HG02588 (cell line): Measurements from ENCODE around the gene GARNL3.

ENCODE experiments used
- ATAC-seq: cut with Tn5 transposase; IDR thresholded peaks from one replicate; pipeline ENCODE4 v1.9.1; 2021; ENCODE audit warnings: mild to moderate bottlenecking, moderate library complexity; ENCODE audit not compliant: unreplicated experiment

Gene GARNL3

DNA sequence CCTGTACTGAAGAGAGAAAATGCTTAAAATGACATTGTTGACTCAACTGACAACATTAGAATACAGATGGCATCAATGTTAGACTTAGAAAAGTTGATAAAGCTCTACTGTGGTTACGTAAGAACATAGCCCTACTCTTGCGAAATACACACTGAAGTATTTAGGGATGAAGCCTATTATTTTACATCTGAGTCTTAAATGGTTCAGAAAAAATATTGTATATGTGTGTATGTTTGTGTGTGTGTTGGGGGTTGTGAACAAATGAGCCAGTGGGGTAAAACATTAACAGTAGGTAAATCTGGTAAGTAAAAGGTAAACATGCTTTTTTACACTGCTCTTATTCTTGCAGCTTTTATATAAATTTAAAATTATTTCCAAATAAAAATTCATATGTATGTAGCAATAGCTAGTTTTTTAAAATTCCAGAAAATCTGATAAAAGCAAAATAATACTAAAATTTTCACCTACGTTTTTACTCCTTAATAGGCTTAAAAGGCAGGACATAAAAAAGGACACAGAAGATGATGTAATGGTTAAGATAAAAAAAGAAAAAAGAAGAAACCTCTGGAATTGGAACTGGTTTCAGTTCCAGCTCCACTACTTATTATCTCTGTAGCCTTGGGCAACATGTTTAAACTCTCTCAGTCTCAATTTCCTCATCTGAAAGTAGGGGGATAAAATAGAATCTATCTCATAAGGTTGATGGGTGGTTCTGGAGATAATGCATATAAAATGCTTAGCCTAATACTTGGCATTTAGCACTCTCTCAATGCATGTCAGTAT lies 44.3 kb downstream of the GARNL3 start:
- no peak for ATAC-seq

DNA sequence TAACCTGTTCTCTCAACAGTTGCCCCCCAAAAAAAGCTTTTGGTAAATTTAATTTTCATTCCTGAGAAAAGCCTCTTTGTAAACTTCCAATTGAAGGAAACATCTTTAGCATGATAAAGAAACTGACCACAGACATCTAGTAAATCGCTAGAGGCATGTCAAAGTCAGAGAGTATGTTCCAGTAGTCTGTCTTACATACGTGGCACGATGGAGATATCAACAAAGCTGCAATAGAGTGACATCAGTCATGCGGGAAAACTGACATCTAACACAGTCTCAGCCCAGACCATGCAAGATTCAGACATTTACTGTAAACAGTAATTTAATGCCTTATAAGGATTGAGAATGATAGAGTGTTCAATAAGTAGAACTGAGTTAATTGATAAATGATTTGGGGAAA lies 45.1 kb downstream of the GARNL3 start:
- ATAC-seq: no peak

DNA sequence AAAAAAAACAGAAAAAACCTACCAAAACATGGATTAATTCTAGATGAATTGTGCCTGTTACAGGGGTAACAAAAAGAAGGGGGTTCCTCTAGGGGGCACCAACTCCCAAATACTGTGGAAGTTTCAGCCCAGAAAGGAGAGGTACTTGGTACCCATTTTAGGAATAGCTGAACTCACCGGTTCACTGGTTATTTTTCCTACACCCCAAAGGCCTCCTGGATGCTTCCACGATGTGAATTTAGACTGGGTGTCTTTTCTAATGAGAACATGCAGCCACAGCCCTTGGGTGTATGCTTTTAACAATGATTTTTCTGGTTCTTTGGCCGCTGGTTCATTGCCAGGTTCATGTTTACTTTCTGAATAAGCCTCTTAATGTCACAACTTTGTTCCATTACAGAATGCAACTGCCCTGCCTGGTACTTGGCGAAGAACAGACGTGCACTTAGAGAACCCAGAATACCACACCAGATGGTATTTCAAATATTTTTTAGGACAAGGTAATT lies 46.7 kb downstream of the GARNL3 start:
- no peak for ATAC-seq

DNA sequence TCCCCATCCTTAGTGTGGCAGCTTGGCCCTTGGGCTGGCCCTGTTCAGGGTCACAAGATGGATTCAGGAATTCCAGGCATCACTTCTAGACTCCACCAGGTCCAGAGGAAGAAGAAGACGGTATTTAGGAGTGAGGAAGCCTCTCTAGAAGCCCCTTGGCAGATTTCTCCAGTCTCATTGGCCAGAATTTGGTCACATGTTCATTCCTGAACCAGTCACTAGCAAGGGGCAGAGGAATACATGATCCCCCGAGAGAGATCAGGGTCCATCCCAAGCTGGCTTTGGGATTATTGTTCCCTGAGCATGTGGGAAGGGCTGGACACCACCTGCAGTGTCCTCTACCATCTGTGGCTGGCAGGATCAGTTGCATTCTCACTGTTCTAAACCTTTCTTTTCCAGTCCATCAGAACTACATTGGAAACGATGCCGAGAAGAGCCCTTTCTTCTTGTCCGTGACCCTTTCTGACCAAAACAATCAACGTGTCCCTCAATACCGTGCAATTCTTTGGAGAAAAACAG lies 48.5 kb downstream of the GARNL3 start:
- ATAC-seq: no peak

GRCh38 chr9:127314911-127315310 lies 50.3 kb downstream of the GARNL3 start:
- ATAC-seq: no peak

DNA sequence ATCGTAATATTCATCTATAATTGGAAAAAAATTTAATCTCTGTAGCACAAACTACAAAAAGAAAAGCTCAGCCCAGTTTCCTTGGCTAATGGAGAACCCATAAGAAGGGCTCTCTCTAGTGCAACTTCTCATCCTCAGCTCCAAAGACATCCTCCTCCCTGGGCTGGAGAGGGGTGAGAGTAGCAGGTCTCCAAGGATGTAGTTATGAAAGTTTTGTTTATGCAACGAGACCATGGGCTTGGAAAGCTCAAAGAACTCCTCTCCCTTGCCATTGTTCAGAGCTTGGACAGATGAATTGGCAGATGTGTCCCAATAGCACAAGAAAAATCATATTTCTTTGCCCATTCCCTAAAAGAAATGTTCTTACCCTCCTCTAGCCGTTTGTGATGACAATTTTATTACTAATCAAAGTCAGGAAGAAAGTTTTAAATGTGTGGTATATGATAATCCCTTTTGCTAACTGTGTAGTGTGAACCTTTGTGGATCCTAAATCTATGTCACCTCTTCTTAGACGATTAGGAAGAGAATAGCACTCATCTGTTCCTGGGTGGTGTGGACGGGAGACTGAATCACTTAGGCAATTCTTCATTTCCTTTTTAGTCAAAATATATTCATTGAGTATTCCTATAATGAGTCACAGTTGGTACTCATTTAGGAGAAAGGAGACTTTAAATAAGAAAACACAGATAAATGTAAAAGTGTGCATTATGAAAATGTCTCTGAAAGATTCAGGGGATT lies 52.2 kb downstream of the GARNL3 start:
- ATAC-seq: no peak

GRCh38 chr9:127318651-127319167 lies 54.1 kb downstream of the GARNL3 start:
- no peak for ATAC-seq

DNA sequence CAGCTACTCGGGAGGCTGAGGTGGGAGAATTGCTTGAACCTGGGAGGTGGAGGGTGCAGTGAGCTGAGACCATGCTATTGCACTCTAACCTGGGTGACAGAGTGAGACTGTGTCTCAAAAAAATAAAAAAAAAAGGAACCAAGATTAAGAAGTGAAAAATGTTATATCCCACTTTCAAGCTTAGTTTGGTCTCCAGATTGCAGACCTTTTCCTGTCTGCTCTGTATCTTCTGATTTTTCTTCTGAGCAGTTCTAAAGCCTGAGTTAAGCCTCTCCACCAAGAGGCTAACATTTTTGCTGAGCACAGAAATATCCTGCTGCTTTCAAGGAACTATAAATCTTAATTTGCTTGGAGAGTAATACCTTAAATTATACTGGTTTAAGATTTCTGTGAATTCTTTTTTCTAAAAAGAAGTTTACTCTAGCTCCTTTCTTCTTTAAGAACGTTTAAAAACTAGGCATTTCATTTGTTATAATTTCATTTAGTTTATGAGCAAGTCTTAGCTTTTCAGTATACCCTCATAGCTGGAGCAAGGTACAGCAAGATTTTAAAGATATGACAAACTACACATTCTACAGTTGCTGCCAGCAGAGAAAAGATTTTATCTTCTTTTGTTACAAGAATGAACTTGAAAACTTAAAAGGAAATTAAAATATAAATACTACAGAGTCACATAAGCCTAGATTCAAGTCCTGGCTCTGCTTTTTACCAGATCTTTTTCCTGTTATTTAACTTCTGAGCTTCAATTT lies 55.0 kb downstream of the GARNL3 start:
- no peak for ATAC-seq

- no peak for ATAC-seq
These were observed 55.5 kb downstream of the GARNL3 start for GRCh38 chr9:127320115-127320378.

DNA sequence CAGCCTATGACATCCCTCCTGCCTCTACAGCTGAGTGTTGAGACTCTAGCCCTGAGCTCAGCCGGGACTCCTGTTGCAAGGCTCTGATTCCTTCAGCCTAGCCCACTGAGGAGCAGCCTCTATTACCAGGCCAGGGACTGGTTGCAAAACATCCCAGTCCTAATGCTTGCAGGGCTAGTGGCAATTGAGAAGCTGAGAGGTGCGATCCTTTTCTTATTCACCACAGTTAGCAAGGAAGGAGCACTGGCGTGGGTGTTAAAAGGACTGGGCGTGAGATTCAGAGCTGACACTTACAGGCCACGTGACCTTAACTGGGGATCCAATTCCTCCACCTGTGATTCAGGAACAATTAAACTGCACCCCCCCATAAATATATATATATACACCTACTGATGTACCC lies 58.8 kb downstream of the GARNL3 start:
- ATAC-seq: no peak

DNA sequence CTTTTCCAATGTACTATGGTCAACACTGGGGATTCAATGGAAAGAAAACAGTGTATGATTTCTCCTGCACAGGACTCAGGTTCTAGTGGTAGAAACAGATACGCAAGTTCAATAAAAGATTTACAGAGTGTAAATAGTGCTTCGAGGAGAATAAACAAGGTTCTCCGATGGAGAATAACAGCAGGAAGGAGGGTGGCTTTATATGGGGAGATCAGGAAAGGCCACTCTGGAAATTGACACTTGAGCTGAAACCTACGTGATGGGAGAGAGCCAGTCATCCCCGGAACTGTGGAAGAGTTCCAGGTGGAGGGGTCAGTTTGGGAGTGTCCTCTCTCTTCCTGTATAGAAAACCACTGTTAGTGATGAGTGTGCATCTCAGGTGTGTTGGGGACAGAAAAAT lies 65.9 kb downstream of the GARNL3 start:
- no peak for ATAC-seq

GRCh38 chr9:127333221-127334064 lies 68.9 kb downstream of the GARNL3 start:
- no peak for ATAC-seq

- ATAC-seq: no peak
These were observed 70.2 kb downstream of the GARNL3 start for GRCh38 chr9:127334725-127335124.

DNA sequence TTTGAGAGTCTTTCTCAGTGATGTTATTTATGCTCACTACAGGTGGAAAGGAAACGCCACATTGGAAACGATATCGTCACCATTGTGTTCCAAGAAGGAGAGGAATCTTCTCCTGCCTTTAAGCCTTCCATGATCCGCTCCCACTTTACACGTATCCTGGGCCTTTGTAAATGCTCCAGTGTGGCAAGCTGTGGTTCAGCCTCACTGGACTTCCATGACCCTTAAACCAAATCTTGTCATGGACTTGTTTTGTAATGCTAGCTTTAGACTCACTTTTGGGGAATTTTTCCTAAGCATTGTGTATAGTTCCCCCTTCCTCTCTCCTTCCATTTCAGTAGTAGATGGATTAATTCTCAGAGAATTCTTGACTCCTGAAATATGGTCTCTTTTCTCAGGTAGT lies 71.5 kb downstream of the GARNL3 start:
- ATAC-seq: no peak

GRCh38 chr9:127336506-127337352 lies 72.2 kb downstream of the GARNL3 start:
- no peak for ATAC-seq

GRCh38 chr9:127340721-127341120 lies 76.1 kb downstream of the GARNL3 start:
- no peak for ATAC-seq

- no peak for ATAC-seq
These were observed 76.6 kb downstream of the GARNL3 start for GRCh38 chr9:127341152-127341551.

GRCh38 chr9:127344368-127345000 lies 79.9 kb downstream of the GARNL3 start:
- no peak for ATAC-seq

GRCh38 chr9:127345566-127345965 lies 81.0 kb downstream of the GARNL3 start:
- no peak for ATAC-seq
